Epithelial cell of proximal tubule (primary cell): Measurements from ENCODE around the gene BMP2K. TPM values are rescaled to one million over a fixed set of nuclear protein-coding genes. Genes with fewer than 3 reads are reported as not detected.

ENCODE experiments used
- DNase-seq: peaks from one replicate; pipeline ENCODE4 v3.0.0-alpha.2; 2011; ENCODE audit warnings: low read depth
- H3K4me3 ChIP-seq: 2 replicates; pipeline ENCODE4 v1.5.1; 2011; ENCODE audit warnings: low read depth, mild to moderate bottlenecking, low read length
- total RNA-seq: library from RNA; depleted of rRNA; stranded (reverse); fragments of >200 nt; gene quantifications from 2 replicates; pipeline ENCODE4 v1.2.3, GENCODE V29; 2015
- TF ChIP-seq, protein P1 (sequence below): conservative IDR thresholded peaks from 2 replicates; pipeline ENCODE4 v1.5.1; 2012; ENCODE audit warnings: low read depth, mild to moderate bottlenecking, low read length

BMP2K gene
- total RNA-seq, 1 donor from 2014 or later, result 11.8 TPM

DNA sequence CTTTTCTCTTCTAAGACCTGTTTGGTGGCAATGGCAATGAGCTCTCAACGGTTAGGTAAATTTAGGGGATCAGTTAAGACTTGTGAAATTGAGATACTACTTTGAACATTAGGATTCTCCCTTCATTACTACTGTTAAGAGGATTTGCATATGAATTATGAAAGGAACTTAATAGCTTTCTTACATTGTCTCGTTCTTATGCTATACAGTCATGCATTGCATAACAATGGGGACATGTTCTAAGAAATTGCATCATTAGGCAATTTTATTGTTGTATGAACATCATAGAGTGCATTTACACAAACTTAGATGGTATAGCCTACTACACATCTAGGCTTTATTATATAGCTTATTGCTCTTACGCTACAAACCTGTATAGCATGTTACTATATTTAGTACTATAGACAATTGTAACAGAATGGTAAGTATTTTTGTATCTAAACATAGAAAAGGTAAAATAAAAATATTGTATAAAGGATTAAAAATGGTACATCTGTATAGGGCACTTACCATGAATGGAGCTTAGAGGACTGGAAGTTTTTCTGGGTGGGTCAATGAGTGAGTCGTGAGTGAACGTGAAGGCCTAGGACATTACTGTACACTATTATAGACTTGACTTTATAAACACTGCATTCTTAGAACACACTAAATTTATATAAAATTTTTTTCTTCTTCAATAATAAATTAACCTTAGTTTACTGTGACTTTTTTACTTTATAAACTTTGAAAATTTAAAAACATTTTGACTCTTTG is 100.6 kb downstream of the BMP2K start:
- no peak overlapping the region for H3K4me3 ChIP-seq
- no peak for DNase-seq

DNA sequence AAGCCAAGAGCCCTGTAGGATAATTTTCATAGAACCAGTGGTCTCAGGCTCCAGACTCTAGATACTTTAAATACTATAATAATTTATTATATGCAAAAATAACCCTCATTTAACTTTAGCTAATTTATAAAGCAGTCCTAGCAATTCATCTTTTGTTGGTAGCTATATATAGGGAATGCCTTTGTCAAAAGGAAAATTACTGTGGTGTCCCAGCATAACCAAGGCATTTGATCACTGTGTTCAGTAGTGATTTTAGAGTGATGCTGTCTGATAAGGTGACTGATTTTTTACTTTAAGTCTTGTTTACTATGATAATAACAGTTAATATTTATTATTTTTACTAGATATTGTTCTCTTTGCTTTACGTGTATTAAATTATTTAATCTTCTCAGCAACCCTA is 101.9 kb downstream of the BMP2K start:
- TF ChIP-seq, protein P1, sequence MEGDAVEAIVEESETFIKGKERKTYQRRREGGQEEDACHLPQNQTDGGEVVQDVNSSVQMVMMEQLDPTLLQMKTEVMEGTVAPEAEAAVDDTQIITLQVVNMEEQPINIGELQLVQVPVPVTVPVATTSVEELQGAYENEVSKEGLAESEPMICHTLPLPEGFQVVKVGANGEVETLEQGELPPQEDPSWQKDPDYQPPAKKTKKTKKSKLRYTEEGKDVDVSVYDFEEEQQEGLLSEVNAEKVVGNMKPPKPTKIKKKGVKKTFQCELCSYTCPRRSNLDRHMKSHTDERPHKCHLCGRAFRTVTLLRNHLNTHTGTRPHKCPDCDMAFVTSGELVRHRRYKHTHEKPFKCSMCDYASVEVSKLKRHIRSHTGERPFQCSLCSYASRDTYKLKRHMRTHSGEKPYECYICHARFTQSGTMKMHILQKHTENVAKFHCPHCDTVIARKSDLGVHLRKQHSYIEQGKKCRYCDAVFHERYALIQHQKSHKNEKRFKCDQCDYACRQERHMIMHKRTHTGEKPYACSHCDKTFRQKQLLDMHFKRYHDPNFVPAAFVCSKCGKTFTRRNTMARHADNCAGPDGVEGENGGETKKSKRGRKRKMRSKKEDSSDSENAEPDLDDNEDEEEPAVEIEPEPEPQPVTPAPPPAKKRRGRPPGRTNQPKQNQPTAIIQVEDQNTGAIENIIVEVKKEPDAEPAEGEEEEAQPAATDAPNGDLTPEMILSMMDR, result no peak
- DNase-seq, result no peak
- no peak overlapping the region for H3K4me3 ChIP-seq

More for the DNA sequence above, 100.6 kb downstream of the BMP2K start:
- TF ChIP-seq, protein P1, result no peak

DNA sequence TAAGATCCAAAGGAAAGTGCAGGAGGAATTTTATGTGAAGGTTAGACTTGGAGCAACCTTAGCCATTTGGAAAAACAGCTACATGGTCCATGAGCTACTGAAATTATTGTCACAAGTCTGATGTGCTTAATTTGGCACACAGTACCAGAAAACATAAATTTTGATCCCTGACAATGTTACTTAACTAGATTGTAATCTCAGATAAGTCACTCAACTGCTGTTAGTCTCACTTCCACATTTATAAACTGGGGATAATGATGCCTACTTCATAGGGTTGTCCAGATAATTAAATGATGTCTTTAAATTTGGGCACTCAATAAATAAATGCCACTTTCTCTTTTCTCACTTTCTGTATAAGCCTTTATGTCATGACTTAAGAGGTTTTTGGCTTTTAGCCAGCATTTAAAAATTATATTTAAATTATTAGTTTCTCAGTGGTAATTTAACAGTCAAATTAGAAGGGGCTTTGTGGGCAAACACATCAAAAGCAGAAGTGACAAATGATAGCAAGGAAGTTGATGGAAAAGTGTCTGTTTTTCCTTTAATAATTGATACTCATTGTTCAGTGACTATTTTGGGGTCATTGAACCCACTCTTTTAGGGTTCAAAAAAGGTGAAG is 104.8 kb downstream of the BMP2K start:
- no peak overlapping the region for H3K4me3 ChIP-seq
- TF ChIP-seq, protein P1, result no peak
- no peak for DNase-seq

DNA sequence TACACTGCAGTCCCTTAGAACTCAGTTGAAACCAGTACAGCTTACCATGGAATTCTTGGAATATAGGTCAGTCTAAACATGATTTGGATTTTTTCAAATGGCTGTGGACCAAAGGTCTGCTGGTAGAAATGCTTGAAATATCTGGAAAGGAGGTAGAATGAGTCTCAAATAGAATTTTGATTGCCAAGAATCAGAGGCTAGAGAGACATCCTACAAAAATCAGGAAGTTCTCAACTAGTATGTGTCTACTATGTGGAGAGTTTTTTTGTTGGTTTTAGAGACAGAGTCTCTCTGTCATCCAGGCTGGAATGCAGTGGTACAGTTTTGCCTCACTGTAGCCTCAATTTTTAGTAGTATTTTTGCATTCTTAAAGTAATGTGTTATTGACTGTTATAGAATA is 109.4 kb downstream of the BMP2K start:
- TF ChIP-seq, protein P1, result no peak
- no peak for DNase-seq

DNA sequence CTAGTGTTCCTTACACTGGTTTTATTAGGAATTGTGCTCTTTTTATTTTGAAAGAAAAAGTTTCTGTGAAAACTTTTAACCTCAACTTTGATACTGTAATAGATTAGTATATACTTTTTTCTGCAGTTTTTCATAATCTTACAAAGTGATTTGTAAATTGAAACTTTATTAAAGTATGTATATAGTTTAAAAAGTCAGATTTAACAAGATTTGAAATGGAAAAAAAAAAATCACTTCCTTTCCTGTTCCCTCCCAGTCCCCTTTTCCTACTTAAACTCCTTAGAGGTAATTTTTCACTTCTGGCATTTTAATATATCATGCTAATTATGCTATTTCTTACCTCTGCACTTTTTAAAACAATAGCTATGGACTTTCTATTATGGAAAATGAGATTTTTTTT is 113.8 kb downstream of the BMP2K start:
- H3K4me3 ChIP-seq, result no peak overlapping the region
- TF ChIP-seq, protein P1, result no peak
- DNase-seq, result no peak

More for the DNA sequence above, 109.4 kb downstream of the BMP2K start:
- no peak overlapping the region for H3K4me3 ChIP-seq

DNA sequence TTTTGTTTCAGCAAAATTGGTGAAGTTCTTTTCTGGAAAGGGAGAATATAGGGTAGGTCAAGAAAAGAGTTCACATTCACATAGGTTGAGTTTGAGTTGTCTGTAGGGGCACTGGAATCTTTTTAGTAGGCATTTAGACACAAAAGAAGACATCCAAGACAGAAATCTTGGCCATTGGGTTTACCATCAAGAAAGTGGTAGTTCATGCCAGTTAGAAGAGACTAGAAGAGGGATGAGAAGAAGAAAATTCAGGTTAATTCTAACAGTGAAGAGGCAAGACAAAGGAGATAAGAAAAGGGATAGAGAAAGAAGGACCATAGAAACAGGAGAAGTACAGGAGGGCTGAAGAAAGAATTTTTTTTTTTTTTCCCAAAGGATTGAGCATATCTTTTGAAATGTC is 123.2 kb downstream of the BMP2K start:
- no peak for DNase-seq
- TF ChIP-seq, protein P1, result no peak
- H3K4me3 ChIP-seq, result no peak overlapping the region
